ENCODE results near the gene KXD1. TPM values are rescaled to one million over a fixed set of nuclear protein-coding genes. Genes with fewer than 3 reads are reported as not detected.

KXD1 gene
- total RNA-seq, 1 experiment from 2014 or later, result 77.5 TPM

- Mint-ChIP-seq H3K9me3 (ENCODE audit: unreplicated experiment) (no peaks in the 10 kb centered on the region), H3K27ac (ENCODE audit: unreplicated experiment) (no peak overlapping the region), H3K4me3 (ENCODE audit: unreplicated experiment) (peak overlapping the region; percentile 59), H3K36me3 (ENCODE audit: insufficient read depth, unreplicated experiment) (no peaks in the 10 kb centered on the region), H3K27me3 (ENCODE audit: insufficient read depth, unreplicated experiment) (peaks cover 25% of the 10 kb centered on the region), H3K4me1 (ENCODE audit: low read depth, unreplicated experiment) (peaks cover 9% of the 10 kb centered on the region)
- Histone ChIP-seq H3K27me3 (replicated peaks; ENCODE audit: control insufficient read depth, insufficient read depth, low read length) (peaks cover 6% of the 10 kb centered on the region), H3K4me1 (peaks cover 14% of the 10 kb centered on the region), H3K36me3 (ENCODE audit: control insufficient read depth, insufficient read depth, low read length) (no peaks in the 10 kb centered on the region), H3K9me3 (no peaks in the 10 kb centered on the region), H3K4me3 (ENCODE audit: low read depth, low read length) (no peak overlapping the region)
- intact Hi-C loops (cut with micrococcal nuclease; ENCODE audit: unreplicated experiment), result no loop called here
- CTCF ChIA-PET, result no interaction called here
- no TSS peak for BruUV-seq (replicated peaks)
- POLR2A ChIA-PET, result no interaction called here
- no peak for DNase-seq
- TF ChIP-seq CTCF (IDR thresholded peaks at IDR 0.05; ENCODE audit: insufficient read depth in 1 of 2, low read depth in 1 of 2, low read length in 1 of 2, severe bottlenecking in 1 of 2, unreplicated experiment in 1 of 2), result no peak
Observed at GRCh38 chr19:18605196-18605545, 47.5 kb downstream of the KXD1 start.

- Mint-ChIP-seq H3K4me3 (ENCODE audit: unreplicated experiment) (peak overlapping the region; percentile 59), H3K36me3 (ENCODE audit: insufficient read depth, unreplicated experiment) (no peaks in the 10 kb centered on the region), H3K27ac (ENCODE audit: unreplicated experiment) (no peak overlapping the region), H3K27me3 (ENCODE audit: insufficient read depth, unreplicated experiment) (peaks cover 25% of the 10 kb centered on the region), H3K4me1 (ENCODE audit: low read depth, unreplicated experiment) (peaks cover 9% of the 10 kb centered on the region), H3K9me3 (ENCODE audit: unreplicated experiment) (no peaks in the 10 kb centered on the region)
- DNase-seq, result no peak
- BruUV-seq (replicated peaks), result no TSS peak
- peak overlapping the region; percentile 8 for H3K4me3 ChIP-seq (ENCODE audit: low read depth, low read length)
- CTCF ChIA-PET, result no interaction called here
- peaks cover 20% of the 10 kb centered on the region for H3K4me1 ChIP-seq
- intact Hi-C loops (cut with micrococcal nuclease; ENCODE audit: unreplicated experiment), result loop anchor here (1.0 kb wide), 1 partner anchor 12 kb away; no protein-coding TSS in a partner anchor
- peaks cover 6% of the 10 kb centered on the region for H3K27me3 ChIP-seq (replicated peaks; ENCODE audit: control insufficient read depth, insufficient read depth, low read length)
- POLR2A ChIA-PET, result no interaction called here
- TF ChIP-seq CTCF (IDR thresholded peaks at IDR 0.05; ENCODE audit: insufficient read depth in 1 of 2, low read depth in 1 of 2, low read length in 1 of 2, severe bottlenecking in 1 of 2, unreplicated experiment in 1 of 2), result no peak
- H3K36me3 ChIP-seq (ENCODE audit: control insufficient read depth, insufficient read depth, low read length), result no peaks in the 10 kb centered on the region
- no peaks in the 10 kb centered on the region for H3K9me3 ChIP-seq
Observed at GRCh38 chr19:18605546-18606280, 48.0 kb downstream of the KXD1 start.

- DNase-seq, result no peak
- Mint-ChIP-seq H3K27me3 (ENCODE audit: insufficient read depth, unreplicated experiment) (peaks cover 29% of the 10 kb centered on the region), H3K27ac (ENCODE audit: unreplicated experiment) (no peak within 1 kb of the TSS), H3K4me1 (ENCODE audit: low read depth, unreplicated experiment) (peaks cover 14% of the 10 kb centered on the region), H3K36me3 (ENCODE audit: insufficient read depth, unreplicated experiment) (no peaks in the 10 kb centered on the region), H3K9me3 (ENCODE audit: unreplicated experiment) (no peaks in the 10 kb centered on the region), H3K4me3 (ENCODE audit: unreplicated experiment) (peak within 1 kb of the TSS; percentile 66)
- no peaks in the 10 kb centered on the region for H3K9me3 ChIP-seq
- TF ChIP-seq CTCF (IDR thresholded peaks at IDR 0.05; ENCODE audit: insufficient read depth in 1 of 2, low read depth in 1 of 2, low read length in 1 of 2, severe bottlenecking in 1 of 2, unreplicated experiment in 1 of 2), result no peak
- no peaks in the 10 kb centered on the region for H3K36me3 ChIP-seq (ENCODE audit: control insufficient read depth, insufficient read depth, low read length)
- intact Hi-C loops (cut with micrococcal nuclease; ENCODE audit: unreplicated experiment), result loop anchor here (1.0 kb wide), 1 partner anchor 13 kb away; no protein-coding TSS in a partner anchor
- H3K4me3 ChIP-seq (ENCODE audit: low read depth, low read length), result peak within 1 kb of the TSS; percentile 23
- H3K27me3 ChIP-seq (replicated peaks; ENCODE audit: control insufficient read depth, insufficient read depth, low read length), result peaks cover 9% of the 10 kb centered on the region
- peaks cover 26% of the 10 kb centered on the region for H3K4me1 ChIP-seq
- POLR2A ChIA-PET, result no interaction called here
- BruUV-seq (replicated peaks), result no TSS peak
- CTCF ChIA-PET, result interaction anchor here (0.7 kb wide), 1 partner anchor 9 kb away, joined by 3 read pairs; no protein-coding TSS in a partner anchor
Observed at GRCh38 chr19:18606281-18607225, 48.9 kb downstream of the KXD1 start, which contains the start of gene CRLF1. Gene CRLF1 (minus strand): TSS chr19:18606799. CDS start chr19:18606656, 143 bp downstream.

Measured in Caco-2 (cell line).